Epidermal melanocyte (primary cell): ENCODE results near the gene IL6.
"Not testable (repeated sequence)": the region's sequence is repeated elsewhere in the genome, so short reads cannot be mapped to it uniquely, and the experiment has no call there.

Source experiments
- DNase-seq: peaks from one replicate; pipeline ENCODE4 v3.0.0; 2011; ENCODE audit warnings: low spot score; ENCODE audit not compliant: insufficient read length

Gene IL6

DNA sequence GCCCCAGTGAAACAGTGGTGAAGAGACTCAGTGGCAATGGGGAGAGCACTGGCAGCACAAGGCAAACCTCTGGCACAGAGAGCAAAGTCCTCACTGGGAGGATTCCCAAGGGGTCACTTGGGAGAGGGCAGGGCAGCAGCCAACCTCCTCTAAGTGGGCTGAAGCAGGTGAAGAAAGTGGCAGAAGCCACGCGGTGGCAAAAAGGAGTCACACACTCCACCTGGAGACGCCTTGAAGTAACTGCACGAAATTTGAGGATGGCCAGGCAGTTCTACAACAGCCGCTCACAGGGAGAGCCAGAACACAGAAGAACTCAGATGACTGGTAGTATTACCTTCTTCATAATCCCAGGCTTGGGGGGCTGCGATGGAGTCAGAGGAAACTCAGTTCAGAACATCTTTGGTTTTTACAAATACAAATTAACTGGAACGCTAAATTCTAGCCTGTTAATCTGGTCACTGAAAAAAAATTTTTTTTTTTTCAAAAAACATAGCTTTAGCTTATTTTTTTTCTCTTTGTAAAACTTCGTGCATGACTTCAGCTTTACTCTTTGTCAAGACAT, 574 bp upstream of the IL6 start:
- DNase-seq: no peak

DNA sequence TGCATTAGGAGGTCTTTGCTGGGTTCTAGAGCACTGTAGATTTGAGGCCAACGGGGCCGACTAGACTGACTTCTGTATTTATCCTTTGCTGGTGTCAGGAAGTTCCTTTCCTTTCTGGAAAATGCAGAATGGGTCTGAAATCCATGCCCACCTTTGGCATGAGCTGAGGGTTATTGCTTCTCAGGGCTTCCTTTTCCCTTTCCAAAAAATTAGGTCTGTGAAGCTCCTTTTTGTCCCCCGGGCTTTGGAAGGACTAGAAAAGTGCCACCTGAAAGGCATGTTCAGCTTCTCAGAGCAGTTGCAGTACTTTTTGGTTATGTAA, 675 bp downstream of the IL6 start:
- DNase-seq: no peak

DNA sequence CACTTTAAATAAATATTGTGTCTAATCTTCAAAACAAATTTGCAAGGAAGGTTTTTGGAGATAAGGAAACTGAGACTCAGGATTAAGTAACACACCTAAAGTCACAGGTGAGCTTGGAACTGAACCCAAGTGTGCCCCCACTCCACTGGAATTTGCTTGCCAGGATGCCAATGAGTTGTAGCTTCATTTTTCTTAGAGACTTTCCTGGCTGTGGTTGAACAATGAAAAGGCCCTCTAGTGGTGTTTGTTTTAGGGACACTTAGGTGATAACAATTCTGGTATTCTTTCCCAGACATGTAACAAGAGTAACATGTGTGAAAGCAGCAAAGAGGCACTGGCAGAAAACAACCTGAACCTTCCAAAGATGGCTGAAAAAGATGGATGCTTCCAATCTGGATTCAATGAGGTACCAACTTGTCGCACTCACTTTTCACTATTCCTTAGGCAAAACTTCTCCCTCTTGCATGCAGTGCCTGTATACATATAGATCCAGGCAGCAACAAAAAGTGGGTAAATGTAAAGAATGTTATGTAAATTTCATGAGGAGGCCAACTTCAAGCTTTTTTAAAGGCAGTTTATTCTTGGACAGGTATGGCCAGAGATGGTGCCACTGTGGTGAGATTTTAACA, 1.5 kb downstream of the IL6 start:
- no peak for DNase-seq

DNA sequence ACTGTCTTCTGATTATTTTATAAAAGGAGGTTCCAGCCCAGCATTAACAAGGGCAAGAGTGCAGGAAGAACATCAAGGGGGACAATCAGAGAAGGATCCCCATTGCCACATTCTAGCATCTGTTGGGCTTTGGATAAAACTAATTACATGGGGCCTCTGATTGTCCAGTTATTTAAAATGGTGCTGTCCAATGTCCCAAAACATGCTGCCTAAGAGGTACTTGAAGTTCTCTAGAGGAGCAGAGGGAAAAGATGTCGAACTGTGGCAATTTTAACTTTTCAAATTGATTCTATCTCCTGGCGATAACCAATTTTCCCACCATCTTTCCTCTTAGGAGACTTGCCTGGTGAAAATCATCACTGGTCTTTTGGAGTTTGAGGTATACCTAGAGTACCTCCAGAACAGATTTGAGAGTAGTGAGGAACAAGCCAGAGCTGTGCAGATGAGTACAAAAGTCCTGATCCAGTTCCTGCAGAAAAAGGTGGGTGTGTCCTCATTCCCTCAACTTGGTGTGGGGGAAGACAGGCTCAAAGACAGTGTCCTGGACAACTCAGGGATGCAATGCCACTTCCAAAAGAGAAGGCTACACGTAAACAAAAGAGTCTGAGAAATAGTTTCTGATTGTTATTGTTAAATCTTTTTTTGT, 2.3 kb downstream of the IL6 start:
- no peak for DNase-seq

DNA sequence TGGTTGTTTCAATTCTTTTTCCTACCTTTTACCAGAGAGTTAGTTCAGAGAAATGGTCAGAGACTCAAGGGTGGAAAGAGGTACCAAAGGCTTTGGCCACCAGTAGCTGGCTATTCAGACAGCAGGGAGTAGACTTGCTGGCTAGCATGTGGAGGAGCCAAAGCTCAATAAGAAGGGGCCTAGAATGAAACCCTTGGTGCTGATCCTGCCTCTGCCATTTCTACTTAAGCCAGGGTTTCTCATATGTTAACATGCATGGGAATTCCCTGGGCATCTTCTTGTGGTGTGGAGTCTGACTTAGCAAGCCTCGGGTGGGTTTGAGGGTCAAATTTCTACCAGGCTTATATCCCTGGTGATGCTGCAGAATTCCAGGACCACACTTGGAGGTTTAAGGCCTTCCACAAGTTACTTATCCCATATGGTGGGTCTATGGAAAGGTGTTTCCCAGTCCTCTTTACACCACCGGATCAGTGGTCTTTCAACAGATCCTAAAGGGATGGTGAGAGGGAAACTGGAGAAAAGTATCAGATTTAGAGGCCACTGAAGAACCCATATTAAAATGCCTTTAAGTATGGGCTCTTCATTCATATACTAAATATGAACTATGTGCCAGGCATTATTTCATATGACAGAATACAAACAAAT, 3.2 kb downstream of the IL6 start:
- no peak for DNase-seq

DNA sequence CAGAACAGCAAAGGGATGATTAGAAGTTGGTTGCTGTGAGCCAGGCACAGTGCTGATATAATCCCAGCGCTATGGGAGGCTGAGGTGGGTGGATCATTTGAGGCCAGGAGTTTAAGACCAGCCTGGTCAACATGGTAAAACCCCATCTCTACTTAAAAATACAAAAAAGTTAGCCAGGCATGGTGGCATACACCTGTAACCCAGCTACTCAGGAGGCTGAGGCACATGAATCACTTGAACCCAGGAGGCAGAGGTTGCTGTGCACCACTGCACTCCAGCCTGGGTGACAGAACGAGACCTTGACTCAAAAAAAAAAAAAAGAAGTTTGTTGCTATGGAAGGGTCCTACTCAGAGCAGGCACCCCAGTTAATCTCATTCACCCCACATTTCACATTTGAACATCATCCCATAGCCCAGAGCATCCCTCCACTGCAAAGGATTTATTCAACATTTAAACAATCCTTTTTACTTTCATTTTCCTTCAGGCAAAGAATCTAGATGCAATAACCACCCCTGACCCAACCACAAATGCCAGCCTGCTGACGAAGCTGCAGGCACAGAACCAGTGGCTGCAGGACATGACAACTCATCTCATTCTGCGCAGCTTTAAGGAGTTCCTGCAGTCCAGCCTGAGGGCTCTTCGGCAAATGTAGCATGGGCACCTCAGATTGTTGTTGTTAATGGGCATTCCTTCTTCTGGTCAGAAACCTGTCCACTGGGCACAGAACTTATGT, 4.1 kb downstream of the IL6 start:
- peak; percentile 71 for DNase-seq

DNA sequence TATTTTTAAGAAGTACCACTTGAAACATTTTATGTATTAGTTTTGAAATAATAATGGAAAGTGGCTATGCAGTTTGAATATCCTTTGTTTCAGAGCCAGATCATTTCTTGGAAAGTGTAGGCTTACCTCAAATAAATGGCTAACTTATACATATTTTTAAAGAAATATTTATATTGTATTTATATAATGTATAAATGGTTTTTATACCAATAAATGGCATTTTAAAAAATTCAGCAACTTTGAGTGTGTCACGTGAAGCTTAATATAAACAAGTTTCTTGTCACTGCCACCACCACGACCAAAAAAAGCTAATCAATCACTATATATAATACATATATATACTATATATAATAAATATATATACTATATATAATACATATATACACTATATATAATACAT, 4.8 kb downstream of the IL6 start:
- no peak for DNase-seq

DNA sequence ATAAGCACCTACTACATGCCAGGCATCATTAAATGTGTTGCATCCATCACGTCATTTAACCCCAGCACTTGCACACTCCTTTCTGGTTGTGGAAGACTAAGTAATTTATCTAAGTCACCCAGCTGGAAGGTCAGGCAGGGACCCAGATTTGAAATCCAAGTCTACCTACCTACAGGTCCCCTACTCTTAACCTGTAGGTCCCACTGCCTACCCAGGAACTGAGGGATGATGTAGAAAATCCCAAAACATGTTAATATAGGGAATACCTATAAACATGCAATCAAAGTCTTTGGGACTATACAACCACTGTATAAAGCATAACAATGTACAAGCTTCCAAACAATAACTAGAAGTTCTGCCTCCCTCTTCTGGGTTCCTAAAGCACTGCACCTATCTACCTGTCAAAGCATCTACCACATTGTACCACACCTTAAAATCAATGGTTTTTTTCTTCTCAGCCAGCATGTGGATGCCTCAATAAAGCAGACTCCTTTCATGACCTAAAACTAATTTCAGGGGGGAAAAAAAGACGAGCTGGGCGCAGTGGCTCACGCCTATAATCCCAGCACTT, 5.6 kb downstream of the IL6 start:
- DNase-seq: no peak

DNA sequence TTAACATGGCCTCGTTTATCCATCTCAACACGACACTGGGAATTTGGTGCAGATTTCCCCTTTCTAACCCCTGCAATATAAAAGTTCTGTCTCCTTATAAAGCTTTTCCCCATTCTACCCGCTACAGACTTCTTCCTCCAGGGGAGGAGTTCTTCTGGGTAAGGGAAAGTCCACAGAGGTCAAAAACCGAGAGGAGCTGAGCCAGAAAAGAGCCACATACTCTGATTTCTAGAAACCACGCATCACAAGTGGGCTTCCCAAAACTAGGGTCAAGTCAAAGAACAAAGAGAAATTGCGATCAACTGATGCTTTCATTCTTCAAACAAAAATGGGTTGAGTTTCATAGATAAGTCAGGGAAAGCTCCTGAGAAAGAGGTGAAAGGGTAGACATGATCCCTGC, 6.8 kb downstream of the IL6 start:
- no peak for DNase-seq

DNA sequence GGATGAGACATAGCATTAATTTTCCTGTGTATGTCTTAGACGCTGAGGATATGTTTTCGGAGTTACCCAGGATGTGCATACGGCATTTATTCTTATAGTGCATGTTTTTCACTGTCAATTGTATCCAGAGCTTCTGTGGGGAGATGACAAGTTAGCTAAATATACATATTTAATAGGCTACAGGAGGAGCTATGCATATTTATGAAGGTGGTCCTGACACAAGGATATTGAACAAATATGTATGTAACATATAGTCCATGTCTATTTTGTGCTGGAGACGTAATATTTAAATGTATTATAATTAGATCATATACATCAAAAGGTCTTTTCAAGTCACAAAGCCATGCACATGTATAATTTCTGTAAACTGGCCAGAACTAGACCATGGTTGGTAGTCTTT, 16.0 kb downstream of the IL6 start:
- no peak for DNase-seq

DNA sequence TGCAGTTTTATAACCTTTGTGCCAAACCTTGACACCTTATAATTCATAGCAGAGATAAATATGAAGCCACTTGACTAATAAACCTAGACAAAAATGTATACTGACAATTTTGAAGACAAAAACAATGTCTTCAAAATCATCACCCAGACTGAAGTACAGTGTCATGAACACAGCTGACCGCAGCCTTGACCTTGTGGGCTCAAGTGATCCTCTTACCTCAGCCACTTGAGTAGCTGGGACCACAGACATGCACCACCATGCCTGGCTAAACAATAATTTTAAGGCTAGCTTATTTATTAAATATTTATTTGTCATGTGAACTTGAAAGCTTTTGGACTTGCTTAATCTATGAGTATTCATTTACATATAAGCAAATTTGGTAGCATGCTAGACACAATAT, 24.3 kb downstream of the IL6 start:
- DNase-seq: no peak

DNA sequence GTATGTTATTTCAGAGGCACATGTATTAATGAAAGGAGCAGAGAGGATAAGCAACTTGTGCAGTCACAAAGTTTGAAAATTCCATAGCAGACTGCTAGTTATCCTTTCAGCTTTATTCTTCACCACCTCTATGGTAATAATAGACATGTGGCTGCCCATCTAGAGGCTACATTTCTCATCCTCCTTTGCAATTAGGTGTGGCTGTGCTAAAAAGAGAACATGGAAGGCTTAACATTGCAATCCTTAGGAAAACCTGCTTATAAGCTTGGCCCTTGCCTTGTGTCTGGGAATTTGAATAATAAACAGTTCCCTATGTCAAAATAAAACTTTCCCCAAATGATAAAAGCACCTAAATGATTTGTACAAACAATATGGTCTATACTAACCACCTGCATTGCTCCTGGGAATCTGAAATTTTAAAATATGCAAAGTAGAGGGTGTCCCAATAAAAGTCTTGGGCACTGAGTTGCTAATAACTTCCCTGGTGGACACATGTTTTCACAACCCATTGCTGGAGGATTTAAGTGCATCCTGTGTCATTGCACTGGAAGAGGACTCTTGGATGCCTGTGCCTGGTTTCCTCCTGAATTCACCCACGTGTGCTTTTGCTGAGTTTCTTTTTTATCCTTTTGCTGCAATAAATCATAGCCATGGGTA, 30.5 kb downstream of the IL6 start:
- no peak for DNase-seq

DNA sequence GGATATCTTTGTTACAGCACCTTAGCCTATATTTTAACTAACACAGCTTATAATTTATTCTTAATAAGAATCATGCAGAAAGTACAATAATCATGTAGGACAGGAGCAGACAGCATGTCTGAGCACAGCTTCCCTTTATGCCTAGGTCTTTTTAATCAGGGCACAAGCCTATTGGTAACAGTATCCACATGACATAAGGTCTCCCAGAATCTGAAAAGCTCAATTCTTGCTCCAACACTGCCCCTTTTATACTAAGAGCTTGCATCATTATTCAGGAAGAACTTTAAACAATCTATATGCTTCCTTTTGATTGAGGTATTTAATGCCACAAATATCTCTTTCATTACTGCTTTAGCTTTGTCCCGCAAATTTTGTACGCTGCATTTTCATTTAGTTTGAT, 31.6 kb downstream of the IL6 start:
- DNase-seq: no peak

DNA sequence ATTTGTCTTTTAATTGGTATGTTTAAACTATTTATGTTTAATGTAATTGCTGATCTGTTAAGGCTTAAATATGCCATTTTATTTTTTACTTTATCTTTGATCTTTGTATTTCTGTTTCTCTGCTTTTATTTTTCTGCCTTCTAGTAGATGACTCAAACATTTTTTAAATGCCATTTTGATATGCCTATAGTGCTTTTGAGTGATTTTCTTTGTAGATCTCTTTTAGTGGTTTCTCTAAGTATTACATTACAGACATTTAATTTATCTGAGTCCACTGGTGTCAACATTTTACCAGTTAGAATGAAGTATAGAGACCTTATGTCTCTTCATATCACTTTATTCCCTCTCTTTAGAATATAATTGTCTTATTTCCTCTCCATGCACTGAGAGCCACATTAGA, 32.7 kb downstream of the IL6 start:
- DNase-seq: no peak

DNA sequence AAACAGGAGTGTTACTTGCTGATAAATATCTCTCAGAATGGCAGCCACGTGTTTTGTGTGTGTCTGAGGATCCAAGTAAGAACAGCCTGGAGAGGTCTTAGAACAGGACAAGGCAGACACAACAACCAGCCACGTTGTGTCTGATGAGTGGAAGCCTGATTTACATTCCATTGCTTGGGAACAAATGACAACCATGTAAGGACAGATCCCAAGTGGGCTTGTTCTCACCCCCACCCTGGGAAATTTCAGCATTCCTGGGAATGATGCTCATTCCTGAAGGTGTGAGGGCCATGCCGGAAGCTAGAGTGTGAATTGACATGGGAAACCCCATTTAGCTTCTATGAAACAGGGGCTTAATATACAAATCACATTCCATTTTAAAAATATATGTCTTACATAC, 35.9 kb downstream of the IL6 start:
- DNase-seq: no peak

DNA sequence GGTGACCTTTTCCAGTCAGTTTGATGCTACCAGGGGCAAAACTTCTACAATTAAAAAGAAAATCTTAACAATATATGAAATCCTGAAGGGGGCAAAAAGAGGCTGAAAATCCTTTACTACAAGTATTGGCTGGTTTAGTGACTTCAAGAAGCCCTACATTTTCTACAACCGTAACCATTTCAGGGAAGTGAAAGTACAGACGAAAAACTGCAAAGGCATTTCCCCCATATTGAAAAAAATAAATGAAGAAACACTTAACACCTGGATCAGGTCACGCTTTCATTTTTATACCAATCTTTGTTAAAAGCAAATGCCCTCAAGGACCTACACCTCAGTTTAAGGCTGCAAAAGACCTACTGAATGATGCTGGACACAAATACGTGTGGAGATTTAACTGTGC, 38.6 kb downstream of the IL6 start:
- no peak for DNase-seq

DNA sequence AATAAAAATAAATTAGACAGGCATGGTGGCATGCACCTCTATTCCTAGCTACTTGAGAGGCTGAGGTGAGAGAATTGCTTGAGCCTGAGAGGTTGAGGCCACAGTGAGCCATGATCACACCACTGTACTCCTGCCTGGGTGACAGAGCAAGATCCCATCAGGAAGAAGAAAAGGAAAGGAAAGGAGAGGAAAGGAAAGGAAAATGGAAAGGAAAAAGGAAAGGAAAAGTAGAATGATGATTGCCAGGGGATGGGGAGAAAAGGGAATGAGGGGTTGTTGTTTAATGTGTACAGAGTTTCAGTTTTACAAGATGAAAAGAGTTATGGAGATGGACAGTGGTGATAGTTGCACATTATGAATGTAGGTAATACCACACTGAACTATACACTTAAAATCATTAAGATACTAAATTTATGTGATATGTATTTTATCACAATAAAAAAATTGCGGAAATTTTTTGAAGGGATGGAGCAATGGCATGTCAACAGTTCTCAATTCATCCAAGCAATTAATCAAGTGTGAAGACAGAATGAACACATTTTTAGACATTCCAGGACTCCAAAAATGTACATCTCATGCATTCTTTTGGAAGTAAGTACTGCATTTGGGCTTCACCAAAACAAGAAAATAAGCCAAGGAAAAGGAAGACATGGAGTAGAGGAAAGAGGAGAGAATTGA, 44.3 kb downstream of the IL6 start:
- DNase-seq: no peak

DNA sequence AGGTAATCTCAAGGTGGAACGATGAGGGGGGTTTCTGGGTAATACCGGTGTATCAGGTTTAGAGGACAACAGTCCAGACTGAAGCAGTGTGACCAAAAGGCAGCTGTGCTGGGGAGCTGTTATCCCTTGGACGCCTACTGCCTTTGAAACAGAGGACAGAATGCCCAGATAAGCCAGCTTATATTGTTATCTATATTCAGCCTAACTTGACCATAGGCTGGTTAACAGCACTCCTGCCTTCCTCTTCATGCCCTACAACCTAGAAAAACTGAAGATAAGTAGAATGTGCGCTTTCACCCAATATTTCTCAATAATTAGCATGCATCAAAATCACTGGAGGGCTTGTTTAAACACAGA, 44.9 kb downstream of the IL6 start:
- DNase-seq: no peak

DNA sequence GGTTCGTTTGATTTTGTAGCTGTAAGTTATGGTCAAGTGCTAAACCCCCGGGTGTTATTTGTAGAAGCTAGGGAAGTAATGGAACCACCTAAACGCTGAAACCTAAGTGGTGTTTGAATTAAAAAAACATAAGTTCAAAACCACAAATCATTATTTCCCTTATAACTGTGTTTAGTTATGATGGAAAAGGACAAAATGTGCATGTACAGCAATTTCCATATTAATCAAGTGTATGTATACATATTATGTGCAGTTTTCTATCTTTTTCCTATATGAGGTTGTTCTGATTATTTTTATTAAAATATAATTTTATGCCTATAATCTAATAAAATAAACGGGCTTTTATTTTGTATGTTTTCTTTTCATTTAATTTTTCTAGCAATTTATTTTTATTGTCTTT, 45.9 kb downstream of the IL6 start:
- DNase-seq: no peak

DNA sequence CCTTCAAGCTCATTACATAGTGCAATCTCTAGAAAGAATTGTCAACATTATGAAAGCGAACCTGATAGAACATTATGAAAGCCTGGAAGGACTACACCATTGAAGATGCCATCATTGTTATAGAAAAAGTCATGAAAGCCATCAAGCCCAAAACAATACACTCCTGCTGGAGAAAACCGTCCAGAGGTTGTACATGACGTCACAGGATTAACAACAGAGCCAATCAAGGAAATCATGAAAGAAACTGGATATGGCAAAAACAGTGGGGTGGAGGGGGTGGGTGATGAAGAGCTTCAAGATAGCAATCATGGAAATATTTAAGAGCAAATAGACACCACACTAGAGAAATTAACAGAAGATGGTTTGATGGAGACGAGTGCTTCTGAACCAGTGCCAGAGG, 50.0 kb downstream of the IL6 start:
- DNase-seq: no peak

DNA sequence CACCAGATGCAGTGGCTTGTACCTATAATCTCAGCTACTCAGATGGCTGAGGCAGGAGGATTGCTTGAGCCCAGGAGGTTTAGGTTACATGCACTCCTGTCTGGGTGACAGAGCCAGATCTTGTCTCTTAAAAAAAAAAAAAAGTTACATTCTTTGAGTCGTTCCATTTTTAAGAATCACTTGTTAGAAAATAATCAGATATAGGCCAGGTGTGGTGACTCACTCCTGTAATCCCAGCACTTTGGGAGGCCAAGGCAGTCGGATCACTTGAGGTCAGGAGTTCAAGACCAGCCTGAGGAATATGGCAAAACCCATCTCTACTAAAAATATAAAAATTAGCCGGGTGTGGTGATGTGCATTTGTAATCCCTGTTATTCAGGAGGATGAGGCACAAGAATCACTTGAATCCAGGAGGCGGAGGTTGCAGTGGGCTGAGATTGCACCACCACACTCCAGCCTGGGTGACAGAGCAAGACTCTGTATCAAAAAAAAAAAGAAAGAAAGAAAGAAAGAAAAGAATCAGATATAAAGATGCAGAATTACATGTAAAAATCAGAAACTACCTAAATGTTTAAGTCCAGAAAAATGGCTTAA, 52.8 kb downstream of the IL6 start:
- DNase-seq: not testable (repeated sequence)
